Left lung (tissue), 10 donors: ENCODE results near the gene TRIM31. TPM values are rescaled to one million over a fixed set of nuclear protein-coding genes. Genes with fewer than 3 reads are reported as not detected.

Experiments used
- ATAC-seq: fragments of 200-7000 bp; cut with Tn5 transposase; one replicate; pipeline ENCODE4 v1.9.1; 2020; ENCODE audit warnings: moderate library complexity
- DNase-seq, 4 donors: peaks; one replicate each; pipeline ENCODE4 v3.0.0-alpha.2; 2013 to 2020
- H3K27ac ChIP-seq, 2 donors: fragments of 200-600 bp; sonication (generic) in 1 of 2; one replicate each; pipeline versions ENCODE4 v1.5.0 to v1.8.0; 2020 to 2021
- H3K27me3 ChIP-seq, 2 donors: fragments of 200-600 bp; sonication (generic) in 1 of 2; one replicate each; pipeline versions ENCODE4 v1.5.0 to v1.8.0; 2020 to 2021
- H3K36me3 ChIP-seq, 2 donors: fragments of 200-600 bp; sonication (generic) in 1 of 2; one replicate each; pipeline versions ENCODE4 v1.5.0 to v1.8.0; 2020 to 2021
- H3K4me1 ChIP-seq, 2 donors: fragments of 200-600 bp; one replicate each; pipeline ENCODE4 v1.8.0; 2021
- H3K4me3 ChIP-seq, 2 donors: fragments of 200-600 bp; sonication (generic) in 1 of 2; one replicate each; pipeline versions ENCODE4 v1.5.0 to v1.8.0; 2020 to 2021; ENCODE audit warnings: mild to moderate bottlenecking in 1 of 2
- H3K9me3 ChIP-seq, 2 donors: fragments of 200-600 bp; sonication (generic) in 1 of 2; one replicate each; pipeline versions ENCODE4 v1.5.0 to v1.8.0; 2020 to 2021
- intact Hi-C, 2 donors: fragments of 100-400 bp; cut with DNase I; formaldehyde crosslinking; loops; one replicate each; pipeline versions ENCODE4 v1.11.2 to v1.14.2; 2022
- polyA plus RNA-seq, 6 donors: library from polyadenylated mRNA; unstranded; fragments of 120-200 nt; gene quantifications; one replicate each; pipeline ENCODE4 v1.2.1, GENCODE V29; 2013; ENCODE audit not compliant: insufficient read length in 6 of 6
- total RNA-seq, 2 donors: library from RNA; stranded (reverse); fragmentation: NEBNext Ultra II Directional; extraction: Animal tissue kit (Norgen Biotek cat#: 25700); gene quantifications; one replicate each; pipeline ENCODE4 v1.2.1, GENCODE V29; 2021
- TF ChIP-seq, protein P1 (sequence below), 2 donors: fragments of 200-600 bp; sonication (generic) in 1 of 2; IDR thresholded peaks; one replicate each; pipeline versions ENCODE4 v1.5.0 to v1.8.0; 2021; ENCODE audit warnings: antibody characterized with exemption in 2 of 2
- donor health status: DM: no; HTN: yes; CAD: no.
- donor health status: DM: no; HTN: no; CAD: no.

The TRIM31 gene
- total and polyA plus RNA-seq, 8 donors: 0.31 to 0.99 (median 0.49) TPM; not detected in 4

- H3K4me3 ChIP-seq: no peak overlapping the region
- DNase-seq: peak in 2 of 4 donors; percentile 40 to 83
- H3K9me3 ChIP-seq: no peaks in the 10 kb centered on the region
- TF ChIP-seq, protein P1, sequence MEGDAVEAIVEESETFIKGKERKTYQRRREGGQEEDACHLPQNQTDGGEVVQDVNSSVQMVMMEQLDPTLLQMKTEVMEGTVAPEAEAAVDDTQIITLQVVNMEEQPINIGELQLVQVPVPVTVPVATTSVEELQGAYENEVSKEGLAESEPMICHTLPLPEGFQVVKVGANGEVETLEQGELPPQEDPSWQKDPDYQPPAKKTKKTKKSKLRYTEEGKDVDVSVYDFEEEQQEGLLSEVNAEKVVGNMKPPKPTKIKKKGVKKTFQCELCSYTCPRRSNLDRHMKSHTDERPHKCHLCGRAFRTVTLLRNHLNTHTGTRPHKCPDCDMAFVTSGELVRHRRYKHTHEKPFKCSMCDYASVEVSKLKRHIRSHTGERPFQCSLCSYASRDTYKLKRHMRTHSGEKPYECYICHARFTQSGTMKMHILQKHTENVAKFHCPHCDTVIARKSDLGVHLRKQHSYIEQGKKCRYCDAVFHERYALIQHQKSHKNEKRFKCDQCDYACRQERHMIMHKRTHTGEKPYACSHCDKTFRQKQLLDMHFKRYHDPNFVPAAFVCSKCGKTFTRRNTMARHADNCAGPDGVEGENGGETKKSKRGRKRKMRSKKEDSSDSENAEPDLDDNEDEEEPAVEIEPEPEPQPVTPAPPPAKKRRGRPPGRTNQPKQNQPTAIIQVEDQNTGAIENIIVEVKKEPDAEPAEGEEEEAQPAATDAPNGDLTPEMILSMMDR (IDR thresholded peaks at IDR 0.05): no peak
- H3K27ac ChIP-seq: no peak overlapping the region
- peaks cover 0 to 28% of the 10 kb centered on the region in 2 donors for H3K36me3 ChIP-seq
- peaks cover 19 to 60% of the 10 kb centered on the region in 2 donors for H3K27me3 ChIP-seq
- no peak for ATAC-seq
- intact Hi-C loops: no loop called here
- H3K4me1 ChIP-seq: peaks cover 7 to 39% of the 10 kb centered on the region in 2 donors
Measured at GRCh38 chr6:30071081-30071818, 41.6 kb downstream of the TRIM31 start.

- H3K9me3 ChIP-seq: no peaks in the 10 kb centered on the region
- intact Hi-C loops: no loop called here
- H3K4me1 ChIP-seq: peaks cover 12 to 52% of the 10 kb centered on the region in 2 donors
- DNase-seq (no peak), ATAC-seq (no peak)
- H3K27me3 ChIP-seq: peaks cover 0 to 24% of the 10 kb centered on the region in 2 donors
- TF ChIP-seq, protein P1 (IDR thresholded peaks at IDR 0.05): no peak
- peaks cover 0 to 28% of the 10 kb centered on the region in 2 donors for H3K36me3 ChIP-seq
- peak overlapping the region; percentile 58 to 60 for H3K4me3 ChIP-seq
- peak overlapping the region; percentile 88 to 94 for H3K27ac ChIP-seq
Measured at GRCh38 chr6:30067460-30068139, 45.3 kb downstream of the TRIM31 start.

DNA sequence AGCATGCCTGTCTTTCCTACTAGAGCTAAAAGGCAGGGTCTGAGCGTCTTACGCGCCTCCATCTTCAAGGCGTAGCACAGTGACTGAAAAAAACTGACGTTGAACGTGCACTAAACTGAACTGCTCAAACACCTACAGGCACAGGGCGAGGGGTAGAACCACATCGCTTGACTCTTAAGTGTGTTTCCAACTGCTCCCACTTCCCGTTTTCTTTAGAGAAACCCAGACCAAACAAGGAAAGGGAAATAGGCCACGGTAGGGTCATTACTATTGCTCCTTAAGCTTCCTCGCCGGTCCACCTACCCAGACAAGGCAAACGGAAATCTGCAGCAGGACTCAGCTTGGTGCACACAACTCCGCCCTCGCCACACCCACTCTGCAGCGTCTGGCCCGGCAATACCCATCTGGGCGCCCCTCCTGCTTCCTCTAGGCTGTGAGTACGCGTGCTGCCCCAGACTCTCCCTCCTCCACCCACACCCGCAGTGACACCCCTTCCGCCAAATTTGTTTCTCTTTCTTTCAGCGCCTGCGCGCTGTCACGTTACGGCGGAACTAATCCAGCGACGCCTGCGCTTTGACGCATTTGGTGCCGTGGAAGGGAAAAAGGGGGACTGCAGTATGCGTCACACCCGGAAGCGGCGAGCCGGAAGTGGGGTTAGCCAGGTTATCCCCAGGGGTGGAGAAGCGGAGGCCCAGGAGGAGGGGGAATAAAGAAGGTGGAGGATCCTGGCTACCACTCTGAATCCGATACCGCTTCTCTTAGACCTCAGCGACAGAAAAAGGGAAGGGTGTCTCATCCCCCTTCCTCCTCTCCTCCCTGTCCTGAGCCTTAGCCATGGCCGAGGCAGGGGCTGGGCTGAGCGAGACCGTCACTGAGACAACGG, 46.1 kb downstream of the TRIM31 start, which contains the start of gene PPP1R11:
Gene PPP1R11 (plus strand): TSS at position 622 of the 883 bp plus-strand sequence. CDS start 213 bp downstream, at position 835.
- Histone ChIP-seq H3K36me3 (peaks cover 0 to 28% of the 10 kb centered on the region in 2 donors), H3K9me3 (no peaks in the 10 kb centered on the region), H3K27me3 (peaks cover 0 to 16% of the 10 kb centered on the region in 2 donors), H3K4me1 (peaks cover 12 to 59% of the 10 kb centered on the region in 2 donors), H3K27ac (peak within 1 kb of the TSS; percentile 93 to 94), H3K4me3 (peak within 1 kb of the TSS; percentile 58 to 60)
- TF ChIP-seq, protein P1 (IDR thresholded peaks at IDR 0.05): no peak
- ATAC-seq (peak; percentile 99), DNase-seq (peak; percentile 98 to 100 (median 99))
- intact Hi-C loops: no loop called here

DNA sequence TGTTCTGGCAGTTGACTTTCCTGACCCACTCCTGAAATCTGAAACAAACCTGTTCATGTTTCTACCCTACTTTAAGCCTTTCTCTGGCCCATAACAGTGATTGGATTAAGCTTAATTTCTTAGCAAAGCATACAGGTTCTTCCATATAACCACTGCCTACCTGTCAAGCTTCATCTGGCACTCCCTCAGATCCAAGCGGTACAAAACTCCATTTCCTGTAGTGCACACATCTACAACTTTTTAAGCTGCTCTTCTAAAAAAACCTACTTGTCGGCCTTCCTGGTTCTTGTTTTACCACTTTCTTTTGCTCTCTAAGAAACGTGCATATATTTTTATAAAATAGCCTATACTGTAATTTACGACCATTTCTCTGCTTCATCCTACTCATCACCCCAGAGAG, 46.8 kb downstream of the TRIM31 start:
- Histone ChIP-seq H3K27me3 (peaks cover 0 to 9% of the 10 kb centered on the region in 2 donors), H3K27ac (peak overlapping the region; percentile 93 to 94), H3K36me3 (peaks cover 0 to 25% of the 10 kb centered on the region in 2 donors), H3K4me3 (peak overlapping the region; percentile 41 to 60), H3K9me3 (no peaks in the 10 kb centered on the region), H3K4me1 (peaks cover 12 to 57% of the 10 kb centered on the region in 2 donors)
- ATAC-seq (no peak), DNase-seq (no peak)
- intact Hi-C loops: no loop called here
- TF ChIP-seq, protein P1 (IDR thresholded peaks at IDR 0.05): no peak
